HFF-Myc (cell line): ENCODE measurements around the gene TMEM219.
"Not testable (repeated sequence)": the region's sequence is repeated elsewhere in the genome, so short reads cannot be mapped to it uniquely, and the experiment has no call there.

ENCODE experiments used
- DNase-seq: peaks from one replicate; pipeline ENCODE4 v3.0.0-alpha.2; 2011; ENCODE audit warnings: low read depth; ENCODE audit errors: extremely low read depth
- H3K4me3 ChIP-seq: replicated peaks from 2 replicates; pipeline ENCODE4 v1.5.1; 2011; ENCODE audit warnings: low read depth, mild to moderate bottlenecking, control low read depth, low read length
- TF ChIP-seq, protein P1 (sequence below): IDR thresholded peaks from 2 replicates; pipeline ENCODE4 v1.5.1; 2012; ENCODE audit warnings: mild to moderate bottlenecking, low read depth, low read length, control low read depth; ENCODE audit errors: missing control alignments

TMEM219 gene

DNA sequence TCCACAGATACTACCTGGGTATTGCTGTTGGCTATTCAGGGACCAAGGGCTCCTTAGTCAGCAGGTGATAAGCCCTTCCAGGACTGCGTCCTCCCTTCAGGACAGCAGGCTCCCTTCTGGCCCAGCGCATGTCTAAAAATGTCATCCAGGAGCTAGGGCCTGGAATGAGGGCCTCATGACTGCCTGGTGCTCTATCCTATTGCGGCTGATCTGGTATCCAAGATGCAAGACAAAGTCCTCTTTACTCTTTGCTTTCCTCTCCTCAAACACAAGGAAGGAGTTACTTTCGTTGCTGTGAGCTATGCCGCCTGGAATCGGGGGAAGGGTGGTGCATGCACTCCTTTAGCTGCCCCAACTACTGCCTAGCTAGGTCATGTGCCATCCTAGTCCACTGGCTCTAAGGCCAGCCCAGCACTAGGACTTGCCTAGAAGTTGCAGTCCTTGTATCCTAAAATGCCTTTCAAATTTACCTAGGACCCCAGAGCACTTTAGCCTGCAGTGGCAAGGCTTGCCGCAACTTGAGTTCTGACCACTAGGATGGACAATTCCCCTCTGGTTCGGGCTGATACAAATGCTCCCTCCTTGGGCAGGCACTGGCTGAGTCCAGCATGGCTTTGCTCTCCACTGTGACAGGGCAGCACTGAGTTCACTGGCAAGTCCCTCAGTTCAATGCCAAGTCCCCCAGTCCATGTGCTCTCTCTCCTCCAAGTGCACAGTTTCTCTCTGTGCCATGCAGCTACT is 10.1 kb upstream of the TMEM219 start:
- TF ChIP-seq, protein P1, sequence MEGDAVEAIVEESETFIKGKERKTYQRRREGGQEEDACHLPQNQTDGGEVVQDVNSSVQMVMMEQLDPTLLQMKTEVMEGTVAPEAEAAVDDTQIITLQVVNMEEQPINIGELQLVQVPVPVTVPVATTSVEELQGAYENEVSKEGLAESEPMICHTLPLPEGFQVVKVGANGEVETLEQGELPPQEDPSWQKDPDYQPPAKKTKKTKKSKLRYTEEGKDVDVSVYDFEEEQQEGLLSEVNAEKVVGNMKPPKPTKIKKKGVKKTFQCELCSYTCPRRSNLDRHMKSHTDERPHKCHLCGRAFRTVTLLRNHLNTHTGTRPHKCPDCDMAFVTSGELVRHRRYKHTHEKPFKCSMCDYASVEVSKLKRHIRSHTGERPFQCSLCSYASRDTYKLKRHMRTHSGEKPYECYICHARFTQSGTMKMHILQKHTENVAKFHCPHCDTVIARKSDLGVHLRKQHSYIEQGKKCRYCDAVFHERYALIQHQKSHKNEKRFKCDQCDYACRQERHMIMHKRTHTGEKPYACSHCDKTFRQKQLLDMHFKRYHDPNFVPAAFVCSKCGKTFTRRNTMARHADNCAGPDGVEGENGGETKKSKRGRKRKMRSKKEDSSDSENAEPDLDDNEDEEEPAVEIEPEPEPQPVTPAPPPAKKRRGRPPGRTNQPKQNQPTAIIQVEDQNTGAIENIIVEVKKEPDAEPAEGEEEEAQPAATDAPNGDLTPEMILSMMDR: no peak
- no peak for DNase-seq
- H3K4me3 ChIP-seq: no peak overlapping the region

DNA sequence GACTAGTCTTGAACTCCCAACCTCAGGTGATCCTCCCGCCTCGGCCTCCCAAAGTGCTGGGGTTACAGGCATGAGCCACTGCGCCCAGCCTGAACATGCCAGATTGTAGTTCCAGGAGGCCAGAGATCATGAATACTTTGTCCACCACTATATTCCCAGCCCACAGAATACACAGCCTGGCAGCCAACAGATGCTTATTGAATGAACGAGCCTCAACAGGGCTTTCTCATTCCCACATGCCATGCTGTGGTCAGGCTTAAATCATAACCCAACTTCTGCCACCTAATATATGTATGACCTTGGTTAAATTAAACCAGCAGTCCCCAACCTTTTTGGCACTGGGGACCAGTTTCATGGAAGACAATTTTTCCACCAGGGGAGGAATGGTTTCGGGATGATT is 3.1 kb upstream of the TMEM219 start:
- H3K4me3 ChIP-seq: no peak overlapping the region
- DNase-seq: no peak
- TF ChIP-seq, protein P1: no peak

DNA sequence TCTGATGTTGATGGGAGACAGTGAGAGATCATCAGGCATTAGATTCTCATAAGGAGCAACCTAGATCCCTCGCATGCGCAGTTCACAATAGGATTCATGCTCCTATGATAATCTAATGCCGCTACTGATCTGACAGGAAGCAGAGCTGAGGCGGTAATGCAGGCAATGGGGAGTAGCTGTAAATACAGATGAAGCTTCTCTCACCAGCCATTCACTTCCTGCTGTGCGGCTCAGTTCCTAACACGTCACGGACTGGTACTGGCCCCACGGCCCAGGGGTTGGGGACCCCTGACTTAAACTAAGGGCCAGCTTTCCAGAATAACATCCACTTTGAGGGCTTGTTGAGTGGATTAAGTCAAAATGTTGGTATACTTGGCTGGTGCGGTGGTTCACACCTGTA is 2.6 kb upstream of the TMEM219 start:
- DNase-seq: no peak
- TF ChIP-seq, protein P1: no peak
- H3K4me3 ChIP-seq: no peak overlapping the region

- not testable (repeated sequence) for H3K4me3 ChIP-seq, DNase-seq
Measured at GRCh38 chr16:29959821-29960220, 2.1 kb upstream of the TMEM219 start.

- no peak for DNase-seq
- H3K4me3 ChIP-seq: peak overlapping the region; percentile 63
Measured at GRCh38 chr16:29961127-29961478, 776 bp upstream of the TMEM219 start.

GRCh38 chr16:29962344-29962994 is 590 bp downstream of the TMEM219 start:
- no peak for DNase-seq
- TF ChIP-seq, protein P1: no peak
- peak overlapping the region; percentile 63 for H3K4me3 ChIP-seq

More at GRCh38 chr16:29961127-29961478, 776 bp upstream of the TMEM219 start:
- TF ChIP-seq, protein P1: no peak

DNA sequence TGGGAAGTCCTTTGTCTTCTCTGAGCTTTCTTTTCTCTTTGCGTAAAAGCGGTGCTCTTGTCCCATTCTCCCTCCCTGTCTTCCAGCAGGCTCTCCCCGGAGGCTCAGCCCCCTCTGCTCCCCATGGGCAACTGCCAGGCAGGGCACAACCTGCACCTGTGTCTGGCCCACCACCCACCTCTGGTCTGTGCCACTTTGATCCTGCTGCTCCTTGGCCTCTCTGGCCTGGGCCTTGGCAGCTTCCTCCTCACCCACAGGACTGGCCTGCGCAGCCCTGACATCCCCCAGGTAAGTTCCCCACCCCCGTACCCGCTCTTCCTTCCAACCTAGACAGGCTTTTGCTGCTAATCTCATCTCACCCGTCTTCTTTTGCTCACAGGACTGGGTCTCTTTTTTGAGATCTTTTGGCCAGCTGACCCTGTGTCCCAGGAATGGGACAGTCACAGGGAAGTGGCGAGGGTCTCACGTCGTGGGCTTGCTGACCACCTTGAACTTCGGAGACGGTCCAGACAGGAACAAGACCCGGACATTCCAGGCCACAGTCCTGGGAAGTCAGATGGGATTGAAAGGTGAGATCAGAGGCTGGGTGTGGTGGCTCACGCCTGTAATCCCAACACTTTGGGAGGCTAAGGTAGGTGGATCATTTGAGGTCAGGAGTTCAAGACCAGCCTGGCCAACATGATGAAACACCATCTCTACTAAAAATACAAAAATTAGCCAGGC is 1.3 kb downstream of the TMEM219 start:
- peak overlapping the region; percentile 63 for H3K4me3 ChIP-seq
- DNase-seq: no peak
- TF ChIP-seq, protein P1: no peak
